Gastrocnemius medialis (tissue), 4 donors: ENCODE measurements around the gene KCNQ1. TPM values are rescaled to one million over a fixed set of nuclear protein-coding genes. Genes with fewer than 3 reads are reported as not detected.

Source experiments
- ATAC-seq, 2 donors: fragments of 150-250 bp; one replicate each; pipeline ENCODE4 v1.9.1; 2016
- DNase-seq, 2 donors: peaks; one replicate each; pipeline ENCODE4 v3.0.0-alpha.2; 2019
- H3K27ac ChIP-seq, 4 donors: fragments of 200-600 bp; sonication (generic); 1 replicate in 1 of 4; 2 replicates in 3 of 4; pipeline ENCODE4 v1.5.1; 2016 to 2018; ENCODE audit warnings: mild to moderate bottlenecking in 2 of 4, moderate library complexity in 1 of 4
- H3K27me3 ChIP-seq, 3 donors: fragments of 200-600 bp; sonication (generic) in 2 of 3; 1 replicate in 1 of 3; 2 replicates in 2 of 3; pipeline versions ENCODE4 v1.5.1 to v1.6.0; 2016 to 2019; ENCODE audit warnings: mild to moderate bottlenecking in 1 of 3, moderate library complexity in 1 of 3
- H3K36me3 ChIP-seq, 2 donors: fragments of 200-600 bp; sonication (generic) in 1 of 2; one replicate each; pipeline ENCODE4 v1.5.1; 2017 to 2018
- H3K4me1 ChIP-seq, 2 donors: fragments of 200-600 bp; sonication (generic) in 1 of 2; one replicate each; pipeline ENCODE4 v1.5.1; 2016 to 2017; ENCODE audit warnings: mild to moderate bottlenecking in 2 of 2
- H3K4me3 ChIP-seq, 4 donors: fragments of 200-600 bp; sonication (generic) in 3 of 4; 1 replicate in 1 of 4; 2 replicates in 3 of 4; pipeline ENCODE4 v1.5.1; 2016 to 2019; ENCODE audit warnings: mild to moderate bottlenecking in 2 of 4
- H3K9me3 ChIP-seq, 3 donors: fragments of 200-600 bp; sonication (generic) in 2 of 3; 1 replicate in 1 of 3; 2 replicates in 2 of 3; pipeline ENCODE4 v1.5.1; 2016 to 2019
- CTCF ChIP-seq, 5 experiments: fragments of 450-650 bp in 3 of 5; fragments of 200-600 bp in 2 of 5; sonication (generic) in 2 of 5; IDR thresholded peaks in 4 of 5; conservative IDR thresholded peaks in 1 of 5; 1 replicate in 4 of 5; 2 replicates in 1 of 5; pipeline ENCODE4 v1.5.1; 2016 to 2019; ENCODE audit warnings: antibody characterized with exemption in 5 of 5, mild to moderate bottlenecking in 3 of 5, moderate library complexity in 3 of 5
- POLR2A ChIP-seq, 2 donors: fragments of 450-650 bp; IDR thresholded peaks; one replicate each; pipeline ENCODE4 v1.6.1; 2017; ENCODE audit warnings: antibody characterized with exemption in 2 of 2, mild to moderate bottlenecking in 2 of 2, moderate library complexity in 2 of 2
- in situ Hi-C, 4 donors: fragments of 200-750 bp; cut with MboI; loops; one replicate each; pipeline versions ENCODE4 v1.15.0 to v1.8.0; 2017; ENCODE audit warnings: low sequenced_read_pairs in 4 of 4
- intact Hi-C: fragments of 100-400 bp; cut with DNase I; formaldehyde crosslinking; loops from one replicate; pipeline ENCODE4 v1.15.1; 2023; ENCODE audit warnings: low total_unique reads
- total RNA-seq, 4 donors: library from RNA; depleted of rRNA; stranded (reverse); fragments of >200 nt; gene quantifications; one replicate each; pipeline versions ENCODE4 v1.1.0 to v1.2.3, GENCODE V29; 2016

KCNQ1 gene
- total RNA-seq, 4 donors from 2014 or later, result 0.15 to 1.00 (median 0.67) TPM

GRCh38 chr11:2771758-2772466, 327.1 kb downstream of the KCNQ1 start:
- TF ChIP-seq CTCF (IDR thresholded peaks at IDR 0.05 in 4 of 5, conservative IDR thresholded peaks at IDR 0.05 in 1 of 5) (no peak), POLR2A (IDR thresholded peaks at IDR 0.05) (no peak)
- DNase-seq (no peak), ATAC-seq (no peak)
- Histone ChIP-seq H3K27ac (no peak overlapping the region), H3K4me3 (no peak overlapping the region), H3K9me3 (no peaks in the 10 kb centered on the region), H3K4me1 (no peaks in the 10 kb centered on the region), H3K36me3 (no peaks in the 10 kb centered on the region), H3K27me3 (no peaks in the 10 kb centered on the region)
- in situ Hi-C loops (no loop called here), intact Hi-C loops (loop anchor here (10.0 kb wide), 2 partner anchors 117 to 447 kb away; no protein-coding TSS in a partner anchor)

- no peaks in the 10 kb centered on the region for H3K4me1 ChIP-seq
- intact Hi-C loops (loop anchor here (10.0 kb wide), 2 partner anchors 118 to 448 kb away; no protein-coding TSS in a partner anchor), in situ Hi-C loops (no loop called here)
- H3K27me3 ChIP-seq, result no peaks in the 10 kb centered on the region
- H3K27ac ChIP-seq, result no peak overlapping the region
- DNase-seq (no peak), ATAC-seq (no peak)
- TF ChIP-seq CTCF (IDR thresholded peaks at IDR 0.05 in 4 of 5, conservative IDR thresholded peaks at IDR 0.05 in 1 of 5) (no peak), POLR2A (IDR thresholded peaks at IDR 0.05) (no peak)
- no peaks in the 10 kb centered on the region for H3K9me3 ChIP-seq
- no peaks in the 10 kb centered on the region for H3K36me3 ChIP-seq
- H3K4me3 ChIP-seq, result no peak overlapping the region
Observed at GRCh38 chr11:2772544-2773031, 327.8 kb downstream of the KCNQ1 start.

- intact Hi-C loops (loop anchor here (10.0 kb wide), 2 partner anchors 120 to 450 kb away; no protein-coding TSS in a partner anchor), in situ Hi-C loops (no loop called here)
- no peaks in the 10 kb centered on the region for H3K9me3 ChIP-seq
- no peaks in the 10 kb centered on the region for H3K36me3 ChIP-seq
- H3K27me3 ChIP-seq, result no peaks in the 10 kb centered on the region
- no peak for TF ChIP-seq POLR2A (IDR thresholded peaks at IDR 0.05)
- TF ChIP-seq CTCF (IDR thresholded peaks at IDR 0.05 in 4 of 5, conservative IDR thresholded peaks at IDR 0.05 in 1 of 5), result no peak
- no peak overlapping the region for H3K4me3 ChIP-seq
- no peak for DNase-seq
- no peak overlapping the region for H3K27ac ChIP-seq
- H3K4me1 ChIP-seq, result peaks cover 15 to 17% of the 10 kb centered on the region in 2 donors
- no peak for ATAC-seq
Observed at GRCh38 chr11:2774173-2775082, 329.6 kb downstream of the KCNQ1 start.

GRCh38 chr11:2775083-2775625, 330.3 kb downstream of the KCNQ1 start:
- intact Hi-C loops (loop anchor here (10.0 kb wide), 2 partner anchors 120 to 450 kb away; no protein-coding TSS in a partner anchor), in situ Hi-C loops (no loop called here)
- DNase-seq (no peak), ATAC-seq (no peak)
- H3K4me1 ChIP-seq, result peaks cover 22 to 24% of the 10 kb centered on the region in 2 donors
- TF ChIP-seq CTCF (IDR thresholded peaks at IDR 0.05 in 4 of 5, conservative IDR thresholded peaks at IDR 0.05 in 1 of 5) (no peak), POLR2A (IDR thresholded peaks at IDR 0.05) (no peak)
- H3K9me3 ChIP-seq, result no peaks in the 10 kb centered on the region
- H3K36me3 ChIP-seq, result no peaks in the 10 kb centered on the region
- no peaks in the 10 kb centered on the region for H3K27me3 ChIP-seq
- no peak overlapping the region for H3K27ac ChIP-seq
- no peak overlapping the region for H3K4me3 ChIP-seq
